B cell (primary cell): Measurements from ENCODE around the gene BMP7.

Experiments
- CTCF ChIP-seq: fragments of 200-600 bp; IDR thresholded peaks from one replicate; pipeline ENCODE4 v1.8.0; 2022; ENCODE audit warnings: antibody characterized with exemption, mild to moderate bottlenecking
- EZH2 ChIP-seq: IDR thresholded peaks from 2 replicates; pipeline ENCODE4 v1.6.1; 2012; ENCODE audit warnings: borderline replicate concordance, low read depth, mild to moderate bottlenecking, moderate library complexity, low read length; ENCODE audit not compliant: insufficient read depth, poor library complexity, severe bottlenecking

GRCh38 chr20:57146155-57146554 is 120.3 kb downstream of the BMP7 start:
- TF ChIP-seq CTCF (no peak), EZH2 (no peak)
